GM12865 (cell line): Measurements from ENCODE around the gene KLHDC3.
"Not testable (repeated sequence)": the region's sequence is repeated elsewhere in the genome, so short reads cannot be mapped to it uniquely, and the experiment has no call there.

Experiments
- DNase-seq: peaks from one replicate; pipeline ENCODE4 v3.0.0; 2010; ENCODE audit warnings: low read depth
- H3K4me3 ChIP-seq: 2 replicates; pipeline ENCODE4 v1.5.1; 2011; ENCODE audit warnings: mild to moderate bottlenecking, low read depth, low read length, control low read depth
- CTCF ChIP-seq: IDR thresholded peaks from 2 replicates; pipeline ENCODE4 v1.5.1; 2011; ENCODE audit warnings: low read length, control low read depth, low read depth, inconsistent platforms; ENCODE audit not compliant: insufficient read depth; ENCODE audit errors: missing control alignments

The KLHDC3 gene

GRCh38 chr6:43040542-43041257 is 26.7 kb downstream of the KLHDC3 start:
- DNase-seq, result no peak
- no peak for TF ChIP-seq CTCF
- H3K4me3 ChIP-seq, result no peak overlapping the region

DNA sequence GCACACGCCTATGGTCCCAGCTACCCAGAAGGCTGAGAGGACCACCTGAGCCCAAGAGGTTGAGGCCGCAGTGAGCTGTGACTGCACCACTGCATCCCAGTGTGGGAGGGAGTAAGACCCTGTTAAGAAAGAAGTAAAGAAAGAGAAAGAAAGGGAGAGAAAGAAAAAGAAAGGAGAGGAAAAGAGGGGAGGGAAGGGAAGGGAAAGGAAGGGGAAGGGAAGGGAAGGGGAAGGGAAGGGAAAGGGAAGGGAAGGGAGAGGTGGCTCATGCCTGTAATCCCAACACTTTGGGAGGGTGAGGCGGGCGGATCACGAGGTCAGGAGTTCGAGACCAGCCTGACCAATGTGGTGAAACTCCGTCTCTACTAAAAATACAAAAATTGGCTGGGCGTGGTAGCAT is 27.4 kb downstream of the KLHDC3 start:
- H3K4me3 ChIP-seq, result not testable (repeated sequence)

DNA sequence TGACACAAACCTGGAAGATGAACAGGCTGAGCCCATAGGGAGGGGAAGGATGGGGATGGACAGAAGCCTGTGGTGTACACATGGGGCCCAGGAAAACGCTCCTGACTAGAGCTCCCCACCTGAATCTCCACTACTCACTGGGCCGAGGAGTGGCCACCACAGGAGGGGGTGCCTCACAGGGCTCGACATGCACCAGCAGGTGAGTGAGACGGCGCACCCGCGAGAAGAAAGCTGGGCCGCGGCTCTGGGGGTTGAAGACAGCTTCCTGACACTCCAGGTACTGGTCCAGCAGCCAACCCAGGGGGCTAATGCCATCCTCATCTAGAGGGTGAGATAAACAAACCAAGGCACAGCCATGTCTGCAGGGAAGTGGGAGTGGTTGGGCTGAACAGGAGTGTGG is 29.3 kb downstream of the KLHDC3 start:
- no peak for TF ChIP-seq CTCF
- H3K4me3 ChIP-seq, result no peak overlapping the region
- no peak for DNase-seq

More for the DNA sequence above, 27.4 kb downstream of the KLHDC3 start:
- DNase-seq, result not testable (repeated sequence)

GRCh38 chr6:43045371-43045930 is 31.4 kb downstream of the KLHDC3 start:
- no peak for DNase-seq

DNA sequence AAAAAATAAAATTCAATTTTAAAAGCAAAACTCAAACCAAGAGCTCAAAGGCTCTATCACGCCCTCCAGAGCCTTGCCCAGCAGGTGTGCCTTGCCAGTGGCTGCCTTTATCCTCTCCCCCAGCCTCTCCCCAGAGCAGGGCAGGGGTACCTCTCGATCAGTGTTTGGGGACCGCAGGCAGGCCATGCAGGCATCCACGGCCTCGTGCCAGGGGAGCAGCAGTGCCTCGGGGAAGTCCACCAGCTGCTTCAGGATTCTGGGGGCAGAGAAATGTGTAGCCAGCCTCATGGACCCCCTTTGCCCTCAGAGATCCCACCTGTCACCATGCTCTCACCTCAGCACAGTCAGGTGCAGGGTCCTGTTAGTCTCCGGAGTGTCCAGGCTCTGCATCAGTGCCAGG is 33.9 kb downstream of the KLHDC3 start:
- H3K4me3 ChIP-seq, result no peak overlapping the region
- DNase-seq, result no peak
- no peak for TF ChIP-seq CTCF

More at GRCh38 chr6:43045371-43045930, 31.4 kb downstream of the KLHDC3 start:
- TF ChIP-seq CTCF, result no peak
- H3K4me3 ChIP-seq, result no peak overlapping the region

- H3K4me3 ChIP-seq, result no peak overlapping the region
- no peak for TF ChIP-seq CTCF
- no peak for DNase-seq
These were observed 36.9 kb downstream of the KLHDC3 start for GRCh38 chr6:43050981-43051380.

DNA sequence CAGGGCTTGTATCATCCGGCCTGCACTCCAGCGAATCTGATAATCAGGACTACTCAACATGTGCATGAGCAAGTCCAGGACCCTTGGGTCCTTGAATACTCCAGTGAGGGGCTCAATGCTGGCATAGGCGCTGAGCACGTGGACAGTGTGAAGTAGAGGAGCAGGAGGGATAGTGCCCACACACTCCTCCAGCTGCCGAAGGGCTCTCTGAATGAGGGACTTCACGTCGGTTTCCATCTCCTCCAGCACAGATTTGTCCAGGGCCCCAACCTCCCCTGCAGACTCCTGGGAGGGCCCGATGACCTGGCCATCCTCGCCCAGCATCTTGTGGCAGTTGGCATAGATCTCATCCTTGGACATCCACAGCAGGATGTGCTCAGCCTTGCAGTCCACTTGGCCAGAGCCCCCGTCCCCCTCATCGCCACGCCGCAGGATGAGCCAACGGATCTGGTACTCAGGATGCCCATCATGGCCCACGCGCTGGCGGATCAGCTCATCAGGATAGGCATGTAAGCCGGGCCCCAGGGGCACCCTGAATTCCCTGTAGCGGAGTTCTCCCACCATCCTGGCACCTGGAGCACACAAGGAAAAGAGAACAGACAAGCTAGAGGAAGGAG is 38.3 kb downstream of the KLHDC3 start:
- peak overlapping the region; percentile 78; the same call in 1 of the 2 replicates for H3K4me3 ChIP-seq
- TF ChIP-seq CTCF, result no peak
- no peak for DNase-seq
